Measurements from ENCODE around the gene ATP10B.

ATP10B gene

DNA sequence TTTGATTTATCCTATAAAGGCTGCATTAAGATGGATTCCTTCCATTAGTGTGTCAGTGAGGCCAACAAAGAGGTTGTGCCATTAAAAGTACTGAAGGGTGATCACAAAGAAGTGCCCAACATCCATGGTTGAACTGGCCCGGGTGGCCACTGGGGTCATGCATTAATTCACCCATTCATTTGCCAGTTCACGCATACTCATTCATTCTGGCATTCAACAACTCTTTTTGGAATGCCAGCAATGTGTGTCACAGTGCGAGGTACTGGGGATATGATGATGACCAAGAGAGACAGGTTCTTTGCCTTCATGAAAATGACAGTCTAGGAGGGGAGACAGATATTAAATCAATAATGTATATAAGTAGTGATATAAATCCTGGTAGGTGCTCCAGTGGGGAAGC, 337.1 kb downstream of the ATP10B start:
- Histone ChIP-seq H3K27me3 (peaks cover 5% of the 10 kb centered on the region), H3K9me3 (no peaks in the 10 kb centered on the region), H3K4me3 (ENCODE audit: low read depth in 1 of 2, low read length in 1 of 2) (no peak overlapping the region), H3K36me3 (no peaks in the 10 kb centered on the region), H3K27ac (no peak overlapping the region), H3K4me1 (ENCODE audit: control insufficient read depth in 1 of 2, insufficient read depth in 1 of 2, low read depth in 1 of 2, low read length in 1 of 2) (no peaks in the 10 kb centered on the region)
- TF ChIP-seq, protein P1, sequence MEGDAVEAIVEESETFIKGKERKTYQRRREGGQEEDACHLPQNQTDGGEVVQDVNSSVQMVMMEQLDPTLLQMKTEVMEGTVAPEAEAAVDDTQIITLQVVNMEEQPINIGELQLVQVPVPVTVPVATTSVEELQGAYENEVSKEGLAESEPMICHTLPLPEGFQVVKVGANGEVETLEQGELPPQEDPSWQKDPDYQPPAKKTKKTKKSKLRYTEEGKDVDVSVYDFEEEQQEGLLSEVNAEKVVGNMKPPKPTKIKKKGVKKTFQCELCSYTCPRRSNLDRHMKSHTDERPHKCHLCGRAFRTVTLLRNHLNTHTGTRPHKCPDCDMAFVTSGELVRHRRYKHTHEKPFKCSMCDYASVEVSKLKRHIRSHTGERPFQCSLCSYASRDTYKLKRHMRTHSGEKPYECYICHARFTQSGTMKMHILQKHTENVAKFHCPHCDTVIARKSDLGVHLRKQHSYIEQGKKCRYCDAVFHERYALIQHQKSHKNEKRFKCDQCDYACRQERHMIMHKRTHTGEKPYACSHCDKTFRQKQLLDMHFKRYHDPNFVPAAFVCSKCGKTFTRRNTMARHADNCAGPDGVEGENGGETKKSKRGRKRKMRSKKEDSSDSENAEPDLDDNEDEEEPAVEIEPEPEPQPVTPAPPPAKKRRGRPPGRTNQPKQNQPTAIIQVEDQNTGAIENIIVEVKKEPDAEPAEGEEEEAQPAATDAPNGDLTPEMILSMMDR (IDR thresholded peaks at IDR 0.05) = no peak

- Histone ChIP-seq H3K27me3 (peaks cover 5% of the 10 kb centered on the region), H3K36me3 (no peaks in the 10 kb centered on the region), H3K27ac (no peak overlapping the region), H3K4me3 (ENCODE audit: low read depth in 1 of 2, low read length in 1 of 2) (no peak overlapping the region), H3K9me3 (no peaks in the 10 kb centered on the region), H3K4me1 (ENCODE audit: control insufficient read depth in 1 of 2, insufficient read depth in 1 of 2, low read depth in 1 of 2, low read length in 1 of 2) (no peaks in the 10 kb centered on the region)
- TF ChIP-seq, protein P1 (IDR thresholded peaks at IDR 0.05) = no peak
These were observed 337.8 kb downstream of the ATP10B start for GRCh38 chr5:160514191-160514590.

- TF ChIP-seq, protein P1 (IDR thresholded peaks at IDR 0.05) = no peak
- Histone ChIP-seq H3K4me3 (ENCODE audit: low read depth in 1 of 2, low read length in 1 of 2) (no peak overlapping the region), H3K4me1 (ENCODE audit: control insufficient read depth in 1 of 2, insufficient read depth in 1 of 2, low read depth in 1 of 2, low read length in 1 of 2) (no peaks in the 10 kb centered on the region), H3K27me3 (peaks cover 5% of the 10 kb centered on the region), H3K9me3 (no peaks in the 10 kb centered on the region), H3K27ac (no peak overlapping the region), H3K36me3 (no peaks in the 10 kb centered on the region)
These were observed 338.5 kb downstream of the ATP10B start for GRCh38 chr5:160513485-160513884.

All from neutrophil (primary cell).